K562 (cell line): ENCODE measurements around the gene ENOSF1. TPM values are rescaled to one million over a fixed set of nuclear protein-coding genes. Genes with fewer than 3 reads are reported as not detected.

Experiments
- ATAC-seq: fragments of 200-7000 bp; cut with Tn5 transposase; 3 replicates; pipeline ENCODE4 v1.9.1; 2020; ENCODE audit warnings: moderate library complexity
- BruUV-seq: library from RNA; stranded (reverse); fragments of 400-500 nt; replicated peaks from 2 replicates; lab custom pipeline; 2021; lab: Mats Ljungman, UMichigan
- CTCF ChIA-PET: fragments of 300-600 bp; formaldehyde crosslinking; extraction: SDS; loops from one replicate; lab custom pipeline; 2021; ENCODE audit warnings: low intra/inter-chr PET ratio; lab: Yijun Ruan, JAX
- POLR2A ChIA-PET: fragments of 300-600, 350-650 bp; sonication (Branson Sonifier 250); formaldehyde crosslinking; extraction: SDS; loops from one replicate; lab custom pipeline; 2021; ENCODE audit warnings: antibody characterized with exemption, inconsistent platforms; lab: Yijun Ruan, JAX
- DNase-seq, 4 experiments: peaks; one replicate each; pipeline versions ENCODE4 v3.0.0 to v3.0.0-alpha.2; 2011 to 2018; ENCODE audit warnings: low spot score in 3 of 4, mixed read lengths in 3 of 4; ENCODE audit errors: extremely low read depth in 1 of 4
- FAIRE-seq: peaks from 2 replicates; lab custom pipeline; 2011; peaks lifted over from hg19 to GRCh38; lab: Jason Lieb, UNC
- H2AFZ ChIP-seq: 2 replicates; pipeline ENCODE4 v1.6.0; 2011; ENCODE audit warnings: low read depth, low read length, control low read depth, inconsistent platforms
- H3K27ac ChIP-seq: fragments of 200-600 bp; 3 replicates; pipeline ENCODE4 v1.8.0; 2011; ENCODE audit warnings: low read depth, mild to moderate bottlenecking, control low read depth, inconsistent platforms, low read length, moderate library complexity, mixed read lengths; ENCODE audit errors: extremely low read depth
- H3K27me3 ChIP-seq, 2 experiments: fragments of 300-600 bp in 1 of 2; 2 replicates in 1 of 2; 3 replicates in 1 of 2; pipeline versions ENCODE4 v1.6.0 to v1.8.0; 2011; ENCODE audit warnings: inconsistent platforms in 2 of 2, low read length in 2 of 2, mild to moderate bottlenecking in 1 of 2, mixed read lengths in 1 of 2, moderate library complexity in 1 of 2; ENCODE audit not compliant: control insufficient read depth in 2 of 2, insufficient read depth in 2 of 2
- H3K36me3 ChIP-seq: fragments of 300-600 bp; 3 replicates; pipeline ENCODE4 v1.8.0; 2011; ENCODE audit warnings: mild to moderate bottlenecking, low read length, inconsistent platforms; ENCODE audit not compliant: control insufficient read depth, insufficient read depth
- H3K4me1 ChIP-seq, 2 experiments: fragments of 200-600 bp in 1 of 2; replicated peaks in 1 of 2; 2 replicates in 1 of 2; 3 replicates in 1 of 2; pipeline versions ENCODE4 v1.5.1 to v1.8.0; 2011; ENCODE audit warnings: inconsistent platforms in 2 of 2, low read length in 2 of 2, mild to moderate bottlenecking in 1 of 2, mixed read lengths in 1 of 2, moderate library complexity in 1 of 2; ENCODE audit not compliant: control insufficient read depth in 2 of 2, insufficient read depth in 2 of 2
- H3K4me2 ChIP-seq: 2 replicates; pipeline ENCODE4 v1.6.1; 2011; ENCODE audit warnings: low read length, control low read depth, inconsistent platforms, mixed read lengths; ENCODE audit not compliant: insufficient read depth
- H3K4me3 ChIP-seq: fragments of 200-600 bp; sonication (generic), shearing (Covaris generic); 2 replicates; pipeline ENCODE4 v1.5.1; 2016; ENCODE audit warnings: control low read depth, inconsistent platforms
- H3K79me2 ChIP-seq: fragments of 200-600 bp; 3 replicates; pipeline ENCODE4 v1.8.0; 2011; ENCODE audit warnings: low read length, inconsistent platforms; ENCODE audit not compliant: control insufficient read depth, insufficient read depth
- H3K9ac ChIP-seq, 2 experiments: 2 replicates each; pipeline versions ENCODE4 v1.6.0 to v1.6.1; 2011; ENCODE audit warnings: low read depth in 2 of 2, low read length in 2 of 2, control low read depth in 1 of 2, inconsistent platforms in 1 of 2, mild to moderate bottlenecking in 1 of 2, mixed read lengths in 1 of 2; ENCODE audit not compliant: insufficient read depth in 1 of 2
- H3K9me1 ChIP-seq: one replicate; pipeline ENCODE4 v1.6.0; 2011; ENCODE audit warnings: inconsistent platforms, mild to moderate bottlenecking, low read length, moderate library complexity; ENCODE audit not compliant: control insufficient read depth, insufficient read depth
- H3K9me3 ChIP-seq: replicated peaks from 2 replicates; pipeline ENCODE4 v1.5.1; 2011; ENCODE audit warnings: low read depth, low read length, inconsistent platforms; ENCODE audit not compliant: control insufficient read depth, insufficient read depth
- H4K20me1 ChIP-seq: replicated peaks from 2 replicates; pipeline ENCODE4 v1.6.1; 2011; ENCODE audit warnings: low read length, inconsistent platforms, mixed read lengths; ENCODE audit not compliant: control insufficient read depth, insufficient read depth
- ATF7 ChIP-seq: fragments of 450-650 bp; IDR thresholded peaks from 2 replicates; pipeline ENCODE4 v1.7.1; 2014; ENCODE audit warnings: mild to moderate bottlenecking, moderate library complexity
- CBFB ChIP-seq: sonication (generic); formaldehyde crosslinking; IDR thresholded peaks from 2 replicates; pipeline ENCODE4 v1.4.0; 2020; ENCODE audit warnings: mild to moderate bottlenecking, missing genetic modification reagents
- HDAC8 ChIP-seq: fragments of 450-650 bp; IDR thresholded peaks from 2 replicates; pipeline ENCODE4 v1.6.1; 2016; ENCODE audit warnings: mild to moderate bottlenecking, missing genetic modification characterization, moderate library complexity, missing compliant biosample characterization
- LEF1 ChIP-seq: fragments of 450-650 bp; IDR thresholded peaks from 2 replicates; pipeline ENCODE4 v1.6.1; 2016; ENCODE audit warnings: mild to moderate bottlenecking
- ZBTB7A ChIP-seq: IDR thresholded peaks from 2 replicates; pipeline ENCODE4 v1.6.1; 2011; ENCODE audit warnings: low read depth, mild to moderate bottlenecking, low read length, moderate library complexity, borderline replicate concordance; ENCODE audit not compliant: control insufficient read depth
- ZNF175 ChIP-seq: fragments of 200-800 bp; sonication (Bioruptor generic); IDR thresholded peaks from 2 replicates; pipeline ENCODE4 v1.6.1; 2016; ENCODE audit warnings: low read depth, mild to moderate bottlenecking, missing genetic modification characterization, missing compliant biosample characterization
- ZNF699 ChIP-seq: fragments of 250-450 bp; sonication (Bioruptor Pico); IDR thresholded peaks from 2 replicates; pipeline ENCODE4 v1.8.0; 2021; ENCODE audit warnings: mild to moderate bottlenecking, moderate library complexity; ENCODE audit not compliant: insufficient replicate concordance
- WGBS: fragments of 100-300 bp; shearing (Covaris generic); methylation state at CpG from one replicate; pipeline ENCODE4 v1.1.6; 2016; ENCODE audit warnings: low coverage, mixed read lengths; ENCODE audit not compliant: insufficient coverage; ENCODE audit errors: missing lambda C conversion rate; 5-methylcytosine and 5-hydroxymethylcytosine counted together
- in situ Hi-C: fragments of 300-500 bp; cut with MboI; formaldehyde crosslinking; loops from 4 replicates; pipeline ENCODE4 v1.15.0; 2018; ENCODE audit warnings: inconsistent platforms, mixed read lengths
- intact Hi-C: fragments of 100-400 bp; cut with micrococcal nuclease; formaldehyde crosslinking; loops from 2 replicates; pipeline ENCODE4 v1.14.2; 2022
- polyA plus RNA-seq, 8 experiments: library from polyadenylated mRNA; depleted of rRNA in 4 of 8; stranded (reverse) in 5 of 8; unstranded in 3 of 8; fragments of >200 nt; fragmentation: Nextera tagmentation in 2 of 8; fragmentation: Illumina TruSeq in 1 of 8; extraction: Ambion mirVana in 2 of 8; extraction: Trizol in 1 of 8; gene quantifications; 2 replicates each; pipeline versions ENCODE4 v1.2.1 to v1.2.3, GENCODE V29; 2011 to 2014; ENCODE audit warnings: inconsistent platforms in 1 of 8, missing spikeins in 1 of 8
- total RNA-seq, 7 experiments: library from RNA; depleted of rRNA in 6 of 7; stranded (reverse); fragments of >200 nt in 6 of 7; fragmentation: Illumina TruSeq in 2 of 7; extraction: Trizol in 2 of 7; gene quantifications; 2 replicates each; pipeline versions ENCODE4 v1.2.1 to v1.2.3, GENCODE V29; 2011 to 2021; ENCODE audit warnings: low replicate concordance in 1 of 7
- TF ChIP-seq, protein P1 (sequence below): fragments of 450-650 bp; IDR thresholded peaks from 2 replicates; pipeline ENCODE4 v1.6.1; 2016; ENCODE audit warnings: low read depth
- TF ChIP-seq, protein P2 (sequence below): IDR thresholded peaks from 2 replicates; pipeline ENCODE4 v1.6.1; 2016; ENCODE audit warnings: missing genetic modification characterization, missing compliant biosample characterization

ENOSF1 gene
- total and polyA plus RNA-seq, 9 of the 15 experiments (the other 6 are each of a cell fraction or from before 2014, with no cell fraction given): 15.5 to 66.4 (median 46.5) TPM

DNA sequence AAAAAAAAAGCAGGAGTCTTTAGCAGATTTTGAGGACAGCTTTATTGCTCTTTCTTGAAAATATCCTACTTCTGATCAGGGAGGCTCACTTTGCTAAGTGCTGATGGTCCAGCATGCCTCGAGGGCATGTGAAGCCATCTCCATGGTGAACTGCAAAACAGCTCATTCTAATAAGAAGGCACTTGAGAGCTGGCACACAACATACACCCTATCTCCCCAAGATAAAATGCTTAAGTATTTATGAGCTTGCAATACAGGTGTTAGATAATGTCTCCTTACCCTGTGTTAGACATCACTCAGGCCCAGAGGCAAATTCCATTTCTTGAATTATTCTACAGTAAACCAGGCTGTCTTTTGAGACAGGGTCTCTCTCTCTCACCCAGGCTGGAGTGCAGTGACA is 2.7 kb downstream of the ENOSF1 start (continued):
- TF ChIP-seq, protein P1, sequence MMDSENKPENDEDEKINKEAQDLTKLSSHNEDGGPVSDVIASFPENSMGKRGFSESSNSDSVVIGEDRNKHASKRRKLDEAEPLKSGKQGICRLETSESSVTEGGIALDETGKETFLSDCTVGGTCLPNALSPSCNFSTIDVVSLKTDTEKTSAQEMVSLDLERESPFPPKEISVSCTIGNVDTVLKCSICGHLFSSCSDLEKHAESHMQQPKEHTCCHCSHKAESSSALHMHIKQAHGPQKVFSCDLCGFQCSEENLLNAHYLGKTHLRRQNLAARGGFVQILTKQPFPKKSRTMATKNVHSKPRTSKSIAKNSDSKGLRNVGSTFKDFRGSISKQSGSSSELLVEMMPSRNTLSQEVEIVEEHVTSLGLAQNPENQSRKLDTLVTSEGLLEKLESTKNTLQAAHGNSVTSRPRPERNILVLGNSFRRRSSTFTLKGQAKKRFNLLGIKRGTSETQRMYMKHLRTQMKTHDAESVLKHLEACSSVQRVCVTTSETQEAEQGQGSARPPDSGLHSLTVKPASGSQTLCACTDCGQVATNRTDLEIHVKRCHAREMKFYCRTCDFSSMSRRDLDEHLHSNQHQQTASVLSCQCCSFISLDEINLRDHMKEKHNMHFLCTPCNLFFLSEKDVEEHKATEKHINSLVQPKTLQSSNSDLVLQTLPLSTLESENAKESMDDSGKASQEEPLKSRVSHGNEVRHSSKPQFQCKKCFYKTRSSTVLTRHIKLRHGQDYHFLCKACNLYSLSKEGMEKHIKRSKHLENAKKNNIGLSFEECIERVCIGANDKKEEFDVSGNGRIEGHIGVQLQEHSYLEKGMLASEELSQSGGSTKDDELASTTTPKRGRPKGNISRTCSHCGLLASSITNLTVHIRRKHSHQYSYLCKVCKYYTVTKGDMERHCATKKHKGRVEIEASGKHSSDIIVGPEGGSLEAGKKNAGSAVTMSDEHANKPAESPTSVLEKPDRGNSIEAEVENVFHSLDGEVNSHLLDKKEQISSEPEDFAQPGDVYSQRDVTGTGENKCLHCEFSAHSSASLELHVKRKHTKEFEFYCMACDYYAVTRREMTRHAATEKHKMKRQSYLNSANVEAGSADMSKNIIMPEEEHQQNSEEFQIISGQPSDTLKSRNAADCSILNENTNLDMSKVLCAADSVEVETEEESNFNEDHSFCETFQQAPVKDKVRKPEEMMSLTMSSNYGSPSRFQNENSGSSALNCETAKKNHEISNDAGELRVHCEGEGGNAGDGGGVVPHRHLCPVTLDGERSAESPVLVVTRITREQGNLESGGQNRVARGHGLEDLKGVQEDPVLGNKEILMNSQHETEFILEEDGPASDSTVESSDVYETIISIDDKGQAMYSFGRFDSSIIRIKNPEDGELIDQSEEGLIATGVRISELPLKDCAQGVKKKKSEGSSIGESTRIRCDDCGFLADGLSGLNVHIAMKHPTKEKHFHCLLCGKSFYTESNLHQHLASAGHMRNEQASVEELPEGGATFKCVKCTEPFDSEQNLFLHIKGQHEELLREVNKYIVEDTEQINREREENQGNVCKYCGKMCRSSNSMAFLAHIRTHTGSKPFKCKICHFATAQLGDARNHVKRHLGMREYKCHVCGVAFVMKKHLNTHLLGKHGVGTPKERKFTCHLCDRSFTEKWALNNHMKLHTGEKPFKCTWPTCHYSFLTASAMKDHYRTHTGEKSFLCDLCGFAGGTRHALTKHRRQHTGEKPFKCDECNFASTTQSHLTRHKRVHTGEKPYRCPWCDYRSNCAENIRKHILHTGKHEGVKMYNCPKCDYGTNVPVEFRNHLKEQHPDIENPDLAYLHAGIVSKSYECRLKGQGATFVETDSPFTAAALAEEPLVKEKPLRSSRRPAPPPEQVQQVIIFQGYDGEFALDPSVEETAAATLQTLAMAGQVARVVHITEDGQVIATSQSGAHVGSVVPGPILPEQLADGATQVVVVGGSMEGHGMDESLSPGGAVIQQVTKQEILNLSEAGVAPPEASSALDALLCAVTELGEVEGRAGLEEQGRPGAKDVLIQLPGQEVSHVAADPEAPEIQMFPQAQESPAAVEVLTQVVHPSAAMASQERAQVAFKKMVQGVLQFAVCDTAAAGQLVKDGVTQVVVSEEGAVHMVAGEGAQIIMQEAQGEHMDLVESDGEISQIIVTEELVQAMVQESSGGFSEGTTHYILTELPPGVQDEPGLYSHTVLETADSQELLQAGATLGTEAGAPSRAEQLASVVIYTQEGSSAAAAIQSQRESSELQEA: no peak
- TF ChIP-seq LEF1: no peak

DNA sequence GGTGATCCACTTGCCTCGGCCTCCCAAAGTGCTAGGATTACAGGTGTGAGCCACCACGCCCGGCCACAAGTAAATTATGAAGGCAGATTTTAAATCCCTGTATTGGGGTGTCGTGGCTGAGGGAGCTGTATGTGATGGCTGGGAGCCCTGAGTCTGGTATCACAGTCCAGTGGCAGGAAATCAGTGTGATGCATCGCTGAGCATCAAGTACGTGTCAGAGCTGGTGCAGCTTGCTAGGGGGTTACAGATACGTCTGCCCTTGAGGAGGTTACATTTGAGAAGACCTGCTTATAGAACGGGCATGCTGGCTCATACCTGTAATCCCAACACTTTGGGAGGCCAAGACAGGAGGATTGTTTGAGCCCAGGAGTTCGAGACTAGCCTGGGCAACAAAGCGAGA is 4.3 kb downstream of the ENOSF1 start:
- Histone ChIP-seq H3K27me3 (no peaks in the 10 kb centered on the region), H3K9me1 (no peaks in the 10 kb centered on the region), H3K36me3 (peaks cover 61% of the 10 kb centered on the region), H3K9ac (no peak overlapping the region), H4K20me1 (no peaks in the 10 kb centered on the region; the same call in 1 of the 2 replicates), H3K4me3 (no peak overlapping the region), H3K4me2 (no peak overlapping the region), H3K79me2 (peaks cover 68% of the 10 kb centered on the region), H3K4me1 (peaks cover 8 to 15% of the 10 kb centered on the region in 2 experiments; a peak in 3 of 5 replicates), H3K27ac (no peak overlapping the region), H2AFZ (no peak overlapping the region), H3K9me3 (no peaks in the 10 kb centered on the region)
- no TSS peak for BruUV-seq
- ChIA-PET POLR2A (interaction anchor here (0.6 to 2.4 kb wide), 6 partner anchors 14 to 81 kb away, joined by 3 to 7 read pairs (median 3); partner anchors contain the start of gene TYMS), CTCF (no interaction called here)
- WGBS: 86% methylated on average over 10 of the region's 10 CpGs
- FAIRE-seq: no peak
- DNase-seq: no peak
- in situ Hi-C loops: no loop called here
- no peak for ATAC-seq
- intact Hi-C loops: no loop called here
- TF ChIP-seq ZBTB7A (no peak), HDAC8 (no peak), ZNF699 (CRISPR knock-in tag) (no peak), ZNF175 (CRISPR knock-in tag) (no peak), ATF7 (no peak), CBFB (CRISPR knock-in tag) (no peak)
- TF ChIP-seq, protein P2, sequence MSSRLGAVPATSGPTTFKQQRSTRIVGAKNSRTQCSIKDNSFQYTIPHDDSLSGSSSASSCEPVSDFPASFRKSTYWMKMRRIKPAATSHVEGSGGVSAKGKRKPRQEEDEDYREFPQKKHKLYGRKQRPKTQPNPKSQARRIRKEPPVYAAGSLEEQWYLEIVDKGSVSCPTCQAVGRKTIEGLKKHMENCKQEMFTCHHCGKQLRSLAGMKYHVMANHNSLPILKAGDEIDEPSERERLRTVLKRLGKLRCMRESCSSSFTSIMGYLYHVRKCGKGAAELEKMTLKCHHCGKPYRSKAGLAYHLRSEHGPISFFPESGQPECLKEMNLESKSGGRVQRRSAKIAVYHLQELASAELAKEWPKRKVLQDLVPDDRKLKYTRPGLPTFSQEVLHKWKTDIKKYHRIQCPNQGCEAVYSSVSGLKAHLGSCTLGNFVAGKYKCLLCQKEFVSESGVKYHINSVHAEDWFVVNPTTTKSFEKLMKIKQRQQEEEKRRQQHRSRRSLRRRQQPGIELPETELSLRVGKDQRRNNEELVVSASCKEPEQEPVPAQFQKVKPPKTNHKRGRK: no peak
